CD4-positive, alpha-beta memory T cell (primary cell): Measurements from ENCODE around the gene ETS2. TPM values are rescaled to one million over a fixed set of nuclear protein-coding genes. Genes with fewer than 3 reads are reported as not detected.
A peak's percentile ranks its signal among the peaks of the same experiment; 100 is the strongest.

Source experiments
- CTCF ChIA-PET: fragments of 350-600 bp; sonication (Branson Sonifier 250); formaldehyde crosslinking; loops from one replicate; lab custom pipeline; 2021; ENCODE audit warnings: inconsistent platforms; ENCODE audit not compliant: partially characterized antibody; lab: Charles Lee
- POLR2A ChIA-PET: fragments of 350-600 bp; sonication (Branson Sonifier 250); formaldehyde crosslinking; loops from one replicate; lab custom pipeline; 2021; ENCODE audit not compliant: partially characterized antibody; lab: Charles Lee
- DNase-seq, 5 donors: peaks; one replicate each; pipeline versions ENCODE4 v3.0.0 to v3.0.0-alpha.2; 2020 to 2022; ENCODE audit warnings: mixed read lengths in 1 of 5
- H3K27ac ChIP-seq: one replicate; pipeline ENCODE4 v1.7.0; 2013; ENCODE audit warnings: low read depth, low read length
- H3K27me3 ChIP-seq: 2 replicates; pipeline ENCODE4 v1.7.0; 2013; ENCODE audit warnings: mild to moderate bottlenecking, low read length, moderate library complexity; ENCODE audit not compliant: insufficient read depth
- H3K36me3 ChIP-seq: 2 replicates; pipeline ENCODE4 v1.7.0; 2013; ENCODE audit warnings: mild to moderate bottlenecking, low read length, moderate library complexity; ENCODE audit not compliant: insufficient read depth
- H3K4me1 ChIP-seq: 2 replicates; pipeline ENCODE4 v1.7.0; 2013; ENCODE audit warnings: mild to moderate bottlenecking, low read length, moderate library complexity; ENCODE audit not compliant: insufficient read depth
- H3K4me3 ChIP-seq, 2 donors: one replicate each; pipeline ENCODE4 v1.7.0; 2013; ENCODE audit warnings: low read length in 2 of 2, mild to moderate bottlenecking in 1 of 2
- H3K9me3 ChIP-seq, 2 donors: one replicate each; pipeline ENCODE4 v1.7.0; 2013; ENCODE audit warnings: low read length in 2 of 2, control low read depth in 1 of 2; ENCODE audit not compliant: control insufficient read depth in 1 of 2
- H3K27ac Mint-ChIP-seq, 7 donors: one replicate each; pipeline ENCODE4 v1.8.0; 2020 to 2021; ENCODE audit warnings: mixed read lengths in 7 of 7, mild to moderate bottlenecking in 6 of 7, inconsistent platforms in 3 of 7, moderate library complexity in 3 of 7
- H3K27me3 Mint-ChIP-seq, 2 donors: one replicate each; pipeline ENCODE4 v1.8.0; 2020 to 2021; ENCODE audit warnings: mixed read lengths in 2 of 2
- H3K36me3 Mint-ChIP-seq, 2 donors: one replicate each; pipeline ENCODE4 v1.8.0; 2020 to 2021; ENCODE audit warnings: mixed read lengths in 2 of 2, inconsistent platforms in 1 of 2, mild to moderate bottlenecking in 1 of 2
- H3K4me1 Mint-ChIP-seq, 4 donors: one replicate each; pipeline ENCODE4 v1.8.0; 2020 to 2021; ENCODE audit warnings: mixed read lengths in 4 of 4, mild to moderate bottlenecking in 1 of 4
- H3K4me3 Mint-ChIP-seq, 8 donors: one replicate each; pipeline ENCODE4 v1.8.0; 2020 to 2021; ENCODE audit warnings: mixed read lengths in 8 of 8, mild to moderate bottlenecking in 7 of 8, moderate library complexity in 6 of 8, inconsistent platforms in 3 of 8
- H3K9me3 Mint-ChIP-seq, 8 donors: one replicate each; pipeline ENCODE4 v1.8.0; 2020 to 2021; ENCODE audit warnings: mixed read lengths in 8 of 8, mild to moderate bottlenecking in 5 of 8, inconsistent platforms in 3 of 8, moderate library complexity in 1 of 8
- intact Hi-C: fragments of 100-400 bp; cut with micrococcal nuclease; formaldehyde crosslinking; loops from one replicate; pipeline ENCODE4 v1.15.1; 2023
- polyA plus RNA-seq, 2 donors: library from polyadenylated mRNA; unstranded; fragments of 300-500 nt; fragmentation: Illumina TruSeq; gene quantifications; one replicate each; pipeline ENCODE4 v1.2.3, GENCODE V29; 2021
- total RNA-seq, 2 experiments: library from RNA; stranded (reverse); gene quantifications; one replicate each; pipeline ENCODE4 v1.2.3, GENCODE V29; 2021

The ETS2 gene
- total and polyA plus RNA-seq, 4 experiments from 2014 or later = 3.0 to 15.2 (median 11.6) TPM

DNA sequence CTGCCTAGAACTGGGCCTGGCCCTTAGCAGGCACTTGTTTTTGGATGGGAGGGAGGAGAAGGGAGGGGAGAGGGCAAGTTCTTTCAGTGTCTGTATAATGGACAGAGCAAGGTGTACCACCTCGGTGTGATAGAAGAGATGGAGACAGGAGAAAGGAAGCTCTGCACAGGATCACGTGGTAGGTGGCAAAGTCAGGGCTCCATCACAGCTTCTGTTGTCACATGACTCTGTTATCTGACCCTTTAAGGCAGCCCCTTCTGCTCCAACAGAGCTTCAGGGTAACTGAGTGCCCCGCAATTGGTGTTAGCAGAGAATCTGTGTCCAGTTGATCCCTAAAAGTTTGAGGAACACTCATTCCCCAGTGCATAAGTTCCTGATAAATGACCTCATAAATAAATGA, 16.5 kb upstream of the ETS2 start:
- POLR2A ChIA-PET = no interaction called here
- no peak overlapping the region for H3K27ac ChIP-seq

DNA sequence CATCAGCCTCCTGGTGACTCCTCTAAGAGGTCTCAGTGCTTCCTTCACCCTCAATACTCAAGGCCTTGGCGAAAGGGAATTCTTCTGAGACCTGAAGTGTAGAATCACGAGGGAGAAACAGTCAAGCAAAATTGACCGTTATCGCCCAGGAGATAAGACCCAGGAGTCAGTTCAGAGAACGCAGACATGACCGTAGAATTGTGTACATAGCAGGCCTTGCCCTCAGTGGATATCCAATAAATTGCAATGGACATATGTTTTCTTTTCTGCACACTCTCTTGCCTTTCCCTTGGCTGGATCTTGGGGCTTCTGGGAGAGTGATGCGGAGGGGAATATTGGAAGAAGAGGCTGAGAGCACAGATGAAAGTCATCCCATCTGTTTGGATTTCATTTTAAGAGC, 15.7 kb upstream of the ETS2 start:
- CTCF ChIA-PET = no interaction called here
- intact Hi-C loops = no loop called here
- H3K27ac Mint-ChIP-seq = no peak overlapping the region

More for the DNA sequence above, 16.5 kb upstream of the ETS2 start:
- no peak overlapping the region for H3K4me3 ChIP-seq
- Mint-ChIP-seq H3K36me3 (peaks cover 0 to 1% of the 10 kb centered on the region in 2 donors), H3K27me3 (no peaks in the 10 kb centered on the region), H3K4me1 (no peaks in the 10 kb centered on the region), H3K27ac (no peak overlapping the region), H3K9me3 (peaks cover 0 to under 1% (median 0%) of the 10 kb centered on the region in 8 donors), H3K4me3 (no peak overlapping the region)
- CTCF ChIA-PET = no interaction called here
- no peaks in the 10 kb centered on the region for H3K9me3 ChIP-seq
- no peak for DNase-seq
- H3K36me3 ChIP-seq = no peaks in the 10 kb centered on the region
- no peaks in the 10 kb centered on the region for H3K4me1 ChIP-seq
- no peaks in the 10 kb centered on the region for H3K27me3 ChIP-seq
- intact Hi-C loops = no loop called here

GRCh38 chr21:38790961-38791360, 14.8 kb upstream of the ETS2 start:
- H3K27ac Mint-ChIP-seq = peak overlapping the region in 1 of 7 donors; percentile 48
- no peak for DNase-seq
- ChIA-PET POLR2A (no interaction called here), CTCF (no interaction called here)
- no peak overlapping the region for H3K27ac ChIP-seq
- H3K4me1 ChIP-seq = no peaks in the 10 kb centered on the region
- no peak overlapping the region for H3K4me3 Mint-ChIP-seq
- H3K4me1 Mint-ChIP-seq = no peaks in the 10 kb centered on the region
- H3K27me3 Mint-ChIP-seq = no peaks in the 10 kb centered on the region
- intact Hi-C loops = no loop called here
- no peaks in the 10 kb centered on the region for H3K9me3 ChIP-seq
- no peaks in the 10 kb centered on the region for H3K36me3 ChIP-seq
- H3K4me3 ChIP-seq = no peak overlapping the region
- H3K9me3 Mint-ChIP-seq = no peaks in the 10 kb centered on the region
- H3K36me3 Mint-ChIP-seq = no peaks in the 10 kb centered on the region
- no peaks in the 10 kb centered on the region for H3K27me3 ChIP-seq

More for the DNA sequence above, 15.7 kb upstream of the ETS2 start:
- POLR2A ChIA-PET = no interaction called here
- no peak for DNase-seq
- Histone ChIP-seq H3K27me3 (no peaks in the 10 kb centered on the region), H3K4me3 (no peak overlapping the region), H3K4me1 (no peaks in the 10 kb centered on the region), H3K27ac (no peak overlapping the region), H3K9me3 (no peaks in the 10 kb centered on the region), H3K36me3 (no peaks in the 10 kb centered on the region)
- no peaks in the 10 kb centered on the region for H3K27me3 Mint-ChIP-seq
- no peaks in the 10 kb centered on the region for H3K4me1 Mint-ChIP-seq
- H3K4me3 Mint-ChIP-seq = no peak overlapping the region
- H3K9me3 Mint-ChIP-seq = no peaks in the 10 kb centered on the region
- H3K36me3 Mint-ChIP-seq = no peaks in the 10 kb centered on the region

GRCh38 chr21:38792676-38793459, 12.9 kb upstream of the ETS2 start:
- no peak for DNase-seq
- Mint-ChIP-seq H3K9me3 (no peaks in the 10 kb centered on the region), H3K27me3 (no peaks in the 10 kb centered on the region), H3K4me1 (peaks cover 0 to 7% (median 0%) of the 10 kb centered on the region in 4 donors), H3K36me3 (no peaks in the 10 kb centered on the region), H3K4me3 (no peak overlapping the region), H3K27ac (no peak overlapping the region)
- H3K36me3 ChIP-seq = no peaks in the 10 kb centered on the region
- H3K9me3 ChIP-seq = no peaks in the 10 kb centered on the region
- no peaks in the 10 kb centered on the region for H3K4me1 ChIP-seq
- no peak overlapping the region for H3K4me3 ChIP-seq
- ChIA-PET POLR2A (no interaction called here), CTCF (no interaction called here)
- no peak overlapping the region for H3K27ac ChIP-seq
- intact Hi-C loops = no loop called here
- H3K27me3 ChIP-seq = no peaks in the 10 kb centered on the region

- Mint-ChIP-seq H3K36me3 (no peaks in the 10 kb centered on the region), H3K27ac (no peak overlapping the region), H3K4me3 (no peak overlapping the region), H3K9me3 (no peaks in the 10 kb centered on the region), H3K27me3 (peaks cover 2 to 4% of the 10 kb centered on the region in 2 donors), H3K4me1 (peaks cover 0 to 7% (median 0%) of the 10 kb centered on the region in 4 donors)
- H3K9me3 ChIP-seq = no peaks in the 10 kb centered on the region
- no peak overlapping the region for H3K27ac ChIP-seq
- H3K4me3 ChIP-seq = no peak overlapping the region
- no peaks in the 10 kb centered on the region for H3K4me1 ChIP-seq
- no peak for DNase-seq
- H3K27me3 ChIP-seq = no peaks in the 10 kb centered on the region
- POLR2A ChIA-PET = no interaction called here
- no peaks in the 10 kb centered on the region for H3K36me3 ChIP-seq
- intact Hi-C loops = no loop called here
- CTCF ChIA-PET = no interaction called here
Observed at GRCh38 chr21:38793926-38794713, 11.6 kb upstream of the ETS2 start.

- Histone ChIP-seq H3K36me3 (no peaks in the 10 kb centered on the region), H3K4me3 (no peak overlapping the region), H3K27ac (no peak overlapping the region), H3K9me3 (no peaks in the 10 kb centered on the region), H3K27me3 (no peaks in the 10 kb centered on the region), H3K4me1 (no peaks in the 10 kb centered on the region)
- peaks cover 2 to 4% of the 10 kb centered on the region in 2 donors for H3K27me3 Mint-ChIP-seq
- no peaks in the 10 kb centered on the region for H3K36me3 Mint-ChIP-seq
- H3K4me3 Mint-ChIP-seq = no peak overlapping the region
- intact Hi-C loops = no loop called here
- ChIA-PET POLR2A (no interaction called here), CTCF (no interaction called here)
- no peaks in the 10 kb centered on the region for H3K9me3 Mint-ChIP-seq
- DNase-seq = no peak
- H3K27ac Mint-ChIP-seq = peak overlapping the region in 2 of 7 donors; percentile 25 to 48
- peaks cover 0 to 7% (median 0%) of the 10 kb centered on the region in 4 donors for H3K4me1 Mint-ChIP-seq
Observed at GRCh38 chr21:38794978-38795377, 10.8 kb upstream of the ETS2 start.

GRCh38 chr21:38795475-38795874, 10.3 kb upstream of the ETS2 start:
- Mint-ChIP-seq H3K4me1 (peaks cover 0 to 7% (median 0%) of the 10 kb centered on the region in 4 donors), H3K27ac (peak overlapping the region in 1 of 7 donors; percentile 48), H3K27me3 (peaks cover 2 to 4% of the 10 kb centered on the region in 2 donors), H3K4me3 (no peak overlapping the region), H3K9me3 (no peaks in the 10 kb centered on the region), H3K36me3 (no peaks in the 10 kb centered on the region)
- DNase-seq = no peak
- Histone ChIP-seq H3K27me3 (no peaks in the 10 kb centered on the region), H3K4me1 (no peaks in the 10 kb centered on the region), H3K27ac (no peak overlapping the region), H3K36me3 (no peaks in the 10 kb centered on the region), H3K9me3 (no peaks in the 10 kb centered on the region), H3K4me3 (no peak overlapping the region)
- intact Hi-C loops = no loop called here
- POLR2A ChIA-PET = no interaction called here
- CTCF ChIA-PET = no interaction called here
